H9 (cell line): Measurements from ENCODE around the gene TMEM185B. TPM values are rescaled to one million over a fixed set of nuclear protein-coding genes. Genes with fewer than 3 reads are reported as not detected.

ENCODE experiments used
- DNase-seq: peaks from one replicate; pipeline ENCODE4 v3.0.0-alpha.2; 2017
- H2AFZ ChIP-seq: one replicate; pipeline ENCODE4 v1.6.1; 2013; ENCODE audit warnings: mild to moderate bottlenecking, low read length, control low read depth, moderate library complexity
- H2AK5ac ChIP-seq: 2 replicates; pipeline ENCODE4 v1.6.1; 2013; ENCODE audit warnings: low read length, control low read depth, mixed read lengths; ENCODE audit not compliant: insufficient read length
- H2BK120ac ChIP-seq: one replicate; pipeline ENCODE4 v1.6.1; 2013; ENCODE audit warnings: low read depth, mild to moderate bottlenecking, low read length, control low read depth, inconsistent platforms; ENCODE audit not compliant: poor library complexity, severe bottlenecking
- H2BK12ac ChIP-seq: 2 replicates; pipeline ENCODE4 v1.6.1; 2013; ENCODE audit warnings: low read length, control low read depth, mixed read lengths, low read depth; ENCODE audit not compliant: insufficient read length
- H2BK15ac ChIP-seq: 2 replicates; pipeline ENCODE4 v1.6.1; 2013; ENCODE audit warnings: low read depth, low read length, control low read depth
- H2BK20ac ChIP-seq: one replicate; pipeline ENCODE4 v1.6.1; 2013; ENCODE audit warnings: low read depth, mild to moderate bottlenecking, low read length, control low read depth, inconsistent platforms; ENCODE audit not compliant: poor library complexity, severe bottlenecking
- H2BK5ac ChIP-seq: 2 replicates; pipeline ENCODE4 v1.6.1; 2013; ENCODE audit warnings: low read length, control low read depth, mixed read lengths; ENCODE audit not compliant: insufficient read length
- H3K14ac ChIP-seq: 2 replicates; pipeline ENCODE4 v1.6.1; 2013; ENCODE audit warnings: low read length, control low read depth; ENCODE audit not compliant: insufficient read depth
- H3K18ac ChIP-seq: 2 replicates; pipeline ENCODE4 v1.6.1; 2013; ENCODE audit warnings: low read depth, mild to moderate bottlenecking, mixed read lengths, low read length, control low read depth; ENCODE audit not compliant: insufficient read length
- H3K23ac ChIP-seq: 2 replicates; pipeline ENCODE4 v1.6.1; 2013; ENCODE audit warnings: low read length, control low read depth, mixed read lengths, low read depth; ENCODE audit not compliant: insufficient read length
- H3K23me2 ChIP-seq: 2 replicates; pipeline ENCODE4 v1.6.1; 2013; ENCODE audit warnings: low read depth, mild to moderate bottlenecking, mixed read lengths, low read length, control low read depth; ENCODE audit not compliant: insufficient read length, poor library complexity, severe bottlenecking
- H3K27ac ChIP-seq: 2 replicates; pipeline ENCODE4 v1.5.1; 2013; ENCODE audit warnings: low read length, control low read depth, mixed read lengths, low read depth; ENCODE audit not compliant: insufficient read length
- H3K27me3 ChIP-seq: 2 replicates; pipeline ENCODE4 v1.6.1; 2013; ENCODE audit warnings: low read length, control low read depth, inconsistent platforms; ENCODE audit not compliant: insufficient read depth
- H3K4ac ChIP-seq: 2 replicates; pipeline ENCODE4 v1.6.1; 2013; ENCODE audit warnings: low read depth, mild to moderate bottlenecking, control low read depth, inconsistent platforms, low read length, moderate library complexity
- H3K4me1 ChIP-seq: 2 replicates; pipeline ENCODE4 v1.6.1; 2013; ENCODE audit warnings: low read length, control low read depth, inconsistent platforms; ENCODE audit not compliant: insufficient read depth
- H3K4me2 ChIP-seq: 2 replicates; pipeline ENCODE4 v1.6.1; 2013; ENCODE audit warnings: low read length, control low read depth, mixed read lengths; ENCODE audit not compliant: insufficient read length, insufficient read depth
- H3K56ac ChIP-seq: 2 replicates; pipeline ENCODE4 v1.6.1; 2013; ENCODE audit warnings: low read depth, mild to moderate bottlenecking, mixed read lengths, low read length, control low read depth; ENCODE audit not compliant: insufficient read length
- H3K79me1 ChIP-seq: 2 replicates; pipeline ENCODE4 v1.6.1; 2013; ENCODE audit warnings: low read depth, mild to moderate bottlenecking, moderate library complexity, low read length, control low read depth, inconsistent platforms; ENCODE audit not compliant: insufficient read depth, poor library complexity, severe bottlenecking
- H3K79me2 ChIP-seq: 2 replicates; pipeline ENCODE4 v1.6.1; 2013; ENCODE audit warnings: low read length, control low read depth, inconsistent platforms; ENCODE audit not compliant: insufficient read depth
- H3K9ac ChIP-seq: 2 replicates; pipeline ENCODE4 v1.6.1; 2013; ENCODE audit warnings: low read length, control low read depth, mixed read lengths; ENCODE audit not compliant: insufficient read length; ENCODE audit errors: extremely low read depth
- H3K9me3 ChIP-seq: one replicate; pipeline ENCODE4 v1.6.1; 2013; ENCODE audit warnings: low read depth, low read length, inconsistent platforms; ENCODE audit not compliant: control insufficient read depth
- H3T11ph ChIP-seq: one replicate; pipeline ENCODE4 v1.6.1; 2013; ENCODE audit warnings: mild to moderate bottlenecking, low read length, control low read depth, inconsistent platforms
- H4K20me1 ChIP-seq: one replicate; pipeline ENCODE4 v1.6.1; 2013; ENCODE audit not compliant: control insufficient read depth, insufficient read length, insufficient read depth
- H4K5ac ChIP-seq: 2 replicates; pipeline ENCODE4 v1.6.1; 2013; ENCODE audit warnings: low read depth, mild to moderate bottlenecking, mixed read lengths, low read length, control low read depth; ENCODE audit not compliant: insufficient read length
- H4K8ac ChIP-seq: replicated peaks from 2 replicates; pipeline ENCODE4 v1.6.1; 2013; ENCODE audit warnings: low read length, control low read depth, mixed read lengths, low read depth; ENCODE audit not compliant: insufficient read length
- H4K91ac ChIP-seq: 2 replicates; pipeline ENCODE4 v1.6.1; 2013; ENCODE audit warnings: low read depth, mild to moderate bottlenecking, moderate library complexity, mixed read lengths, low read length, control low read depth; ENCODE audit not compliant: insufficient read length
- H3K27ac Mint-ChIP-seq, 3 experiments: 2 replicates in 2 of 3; 3 replicates in 1 of 3; pipeline ENCODE4 v1.8.0; 2020 to 2021; ENCODE audit warnings: mixed read lengths in 3 of 3, mild to moderate bottlenecking in 1 of 3, moderate library complexity in 1 of 3
- H3K27me3 Mint-ChIP-seq: 2 replicates; pipeline ENCODE4 v1.8.0; 2021; ENCODE audit warnings: low read depth, mild to moderate bottlenecking, moderate library complexity, mixed read lengths
- H3K36me3 Mint-ChIP-seq, 3 experiments: 2 replicates in 2 of 3; 3 replicates in 1 of 3; pipeline ENCODE4 v1.8.0; 2020 to 2021; ENCODE audit warnings: low read depth in 3 of 3, mixed read lengths in 3 of 3; ENCODE audit not compliant: insufficient read depth in 1 of 3
- H3K4me1 Mint-ChIP-seq, 2 experiments: 2 replicates each; pipeline ENCODE4 v1.8.0; 2020; ENCODE audit warnings: mixed read lengths in 2 of 2
- H3K4me3 Mint-ChIP-seq, 2 experiments: 2 replicates in 1 of 2; 3 replicates in 1 of 2; pipeline ENCODE4 v1.8.0; 2020 to 2021; ENCODE audit warnings: mild to moderate bottlenecking in 2 of 2, mixed read lengths in 2 of 2, moderate library complexity in 1 of 2
- H3K9me3 Mint-ChIP-seq, 2 experiments: 2 replicates in 1 of 2; 3 replicates in 1 of 2; pipeline ENCODE4 v1.8.0; 2020; ENCODE audit warnings: mild to moderate bottlenecking in 2 of 2, mixed read lengths in 2 of 2, moderate library complexity in 1 of 2
- CTCF ChIP-seq: fragments of 200-600 bp; sonication (generic); conservative IDR thresholded peaks from 3 replicates; pipeline ENCODE4 v1.8.0; 2021; ENCODE audit warnings: antibody characterized with exemption, mild to moderate bottlenecking
- WGBS: extraction: QIAGEN DNeasy Blood & Tissue Kit; methylation state at CpG from one replicate; pipeline ENCODE4 v1.1.7; 2013; ENCODE audit warnings: missing lambda C conversion rate, low lambda C conversion rate, mixed read lengths; ENCODE audit not compliant: insufficient read length; ENCODE audit errors: extremely low coverage; 5-methylcytosine and 5-hydroxymethylcytosine counted together
- total RNA-seq: library from RNA; stranded (reverse); gene quantifications from 2 replicates; pipeline ENCODE4 v1.2.1, GENCODE V29; 2021

The TMEM185B gene
- total RNA-seq, 1 experiment from 2014 or later = 29.0 TPM

- Histone ChIP-seq H2AFZ (no peak overlapping the region), H4K5ac (no peak overlapping the region), H3K79me1 (no peaks in the 10 kb centered on the region), H4K20me1 (no peaks in the 10 kb centered on the region), H3K23ac (no peak overlapping the region), H3K23me2 (no peaks in the 10 kb centered on the region), H4K8ac (no peak overlapping the region), H3K79me2 (no peaks in the 10 kb centered on the region), H3K9me3 (no peaks in the 10 kb centered on the region), H4K91ac (no peak overlapping the region), H3K9ac (no peak overlapping the region), H3K56ac (no peak overlapping the region), H2BK20ac (no peak overlapping the region), H3K27ac (no peak overlapping the region), H2AK5ac (no peak overlapping the region), H3K4me2 (no peak overlapping the region), H2BK5ac (no peak overlapping the region), H2BK15ac (no peak overlapping the region), H3K4me1 (no peaks in the 10 kb centered on the region), H3K18ac (no peak overlapping the region), H2BK120ac (no peak overlapping the region), H3K27me3 (no peaks in the 10 kb centered on the region), H3T11ph (no peak overlapping the region), H3K4ac (no peak overlapping the region), H3K14ac (no peak overlapping the region), H2BK12ac (no peak overlapping the region)
- H3K4me1 Mint-ChIP-seq = no peaks in the 10 kb centered on the region
- H3K27ac Mint-ChIP-seq = no peak overlapping the region
- H3K4me3 Mint-ChIP-seq = no peak overlapping the region
- H3K27me3 Mint-ChIP-seq = peaks cover 4% of the 10 kb centered on the region
- H3K36me3 Mint-ChIP-seq = peaks cover 3 to 9% (median 3%) of the 10 kb centered on the region in 3 experiments; a peak in 3 of 7 replicates
- TF ChIP-seq CTCF = no peak
- peaks cover 15 to 17% of the 10 kb centered on the region in 2 experiments for H3K9me3 Mint-ChIP-seq
- WGBS = no CpG with 5 or more reads among the region's 1 CpG
- DNase-seq = no peak
These were observed 34.0 kb downstream of the TMEM185B start for GRCh38 chr2:120189189-120189588.
